Measurements from ENCODE around the gene NUTF2.

NUTF2 gene

GRCh38 chr16:67820608-67821259 is 26.0 kb upstream of the NUTF2 start:
- DNase-seq (ENCODE audit: low spot score), result no peak
- TF ChIP-seq CTCF (IDR thresholded peaks at IDR 0.05; ENCODE audit: extremely low read depth, insufficient read depth, missing control alignments), result no peak
- in situ Hi-C loops (cut with MboI; ENCODE audit: low pct_unique_long_range_greater_than_20kb, low sequenced_read_pairs, unreplicated experiment), result no loop called here

DNA sequence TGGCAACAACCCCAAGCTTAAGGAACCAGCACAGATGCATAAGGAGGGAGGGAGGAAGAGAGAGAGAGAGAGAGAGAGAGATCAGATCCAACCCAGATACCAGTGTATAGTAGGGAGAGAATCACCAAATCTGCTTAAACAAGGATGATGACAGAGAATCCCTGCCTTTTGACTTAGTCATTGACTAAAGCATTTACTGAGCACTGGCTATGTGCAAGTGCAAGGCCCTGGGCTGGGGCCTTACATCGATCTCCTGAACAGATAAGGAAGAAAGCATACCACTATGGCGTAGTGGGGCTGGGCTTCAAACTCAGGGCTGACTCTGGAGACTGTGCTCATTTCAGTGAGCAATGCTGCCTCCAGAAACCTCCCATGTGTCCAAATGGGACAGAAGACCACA is 24.2 kb upstream of the NUTF2 start:
- no peak for DNase-seq (ENCODE audit: low spot score)
- in situ Hi-C loops (cut with MboI; ENCODE audit: low pct_unique_long_range_greater_than_20kb, low sequenced_read_pairs, unreplicated experiment), result no loop called here
- TF ChIP-seq CTCF (IDR thresholded peaks at IDR 0.05; ENCODE audit: extremely low read depth, insufficient read depth, missing control alignments), result no peak

DNA sequence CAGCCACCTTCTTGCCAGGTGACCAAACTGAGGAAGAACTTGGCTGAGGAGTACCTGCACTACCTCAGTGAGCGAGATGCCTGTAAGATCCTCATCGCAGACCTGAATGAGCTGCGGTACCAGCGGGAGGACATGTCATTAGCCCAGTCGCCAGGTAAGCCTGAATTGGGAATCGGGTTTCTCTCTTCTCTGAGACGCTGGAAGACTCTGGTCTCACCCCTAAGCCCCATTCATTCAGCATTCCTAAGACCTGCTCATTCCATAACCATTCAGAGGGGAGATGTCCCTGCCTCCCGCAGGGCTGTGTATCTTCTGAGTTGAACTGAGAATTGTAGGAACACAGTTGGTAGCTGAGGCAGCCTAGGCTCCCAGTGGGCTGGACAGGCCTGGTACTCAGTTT is 21.6 kb upstream of the NUTF2 start:
- TF ChIP-seq CTCF (IDR thresholded peaks at IDR 0.05; ENCODE audit: extremely low read depth, insufficient read depth, missing control alignments), result no peak
- in situ Hi-C loops (cut with MboI; ENCODE audit: low pct_unique_long_range_greater_than_20kb, low sequenced_read_pairs, unreplicated experiment), result no loop called here
- no peak for DNase-seq (ENCODE audit: low spot score)

DNA sequence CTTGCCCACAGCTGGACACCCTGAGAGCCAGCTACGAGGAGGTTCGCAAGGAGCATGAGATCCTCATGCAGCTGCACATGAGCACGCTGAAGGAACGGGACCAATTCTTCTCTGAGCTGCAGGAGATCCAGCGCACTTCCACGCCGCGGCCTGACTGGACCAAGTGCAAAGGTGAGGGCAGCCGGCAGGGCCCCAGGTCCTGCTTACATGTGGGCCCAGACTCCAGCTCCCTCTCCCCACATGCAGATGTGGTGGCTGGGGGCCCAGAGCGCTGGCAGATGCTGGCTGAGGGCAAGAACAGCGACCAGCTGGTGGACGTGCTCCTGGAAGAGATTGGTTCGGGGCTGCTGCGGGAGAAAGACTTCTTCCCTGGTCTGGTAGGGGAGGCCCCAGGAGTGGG is 20.8 kb upstream of the NUTF2 start:
- in situ Hi-C loops (cut with MboI; ENCODE audit: low pct_unique_long_range_greater_than_20kb, low sequenced_read_pairs, unreplicated experiment), result no loop called here
- no peak for DNase-seq (ENCODE audit: low spot score)
- TF ChIP-seq CTCF (IDR thresholded peaks at IDR 0.05; ENCODE audit: extremely low read depth, insufficient read depth, missing control alignments), result no peak

- in situ Hi-C loops (cut with MboI; ENCODE audit: low pct_unique_long_range_greater_than_20kb, low sequenced_read_pairs, unreplicated experiment), result no loop called here
- no peak for DNase-seq (ENCODE audit: low spot score)
- TF ChIP-seq CTCF (IDR thresholded peaks at IDR 0.05; ENCODE audit: extremely low read depth, insufficient read depth, missing control alignments), result no peak
These were observed 18.1 kb upstream of the NUTF2 start for GRCh38 chr16:67828651-67829050.

- DNase-seq (ENCODE audit: low spot score), result no peak
- TF ChIP-seq CTCF (IDR thresholded peaks at IDR 0.05; ENCODE audit: extremely low read depth, insufficient read depth, missing control alignments), result no peak
- in situ Hi-C loops (cut with MboI; ENCODE audit: low pct_unique_long_range_greater_than_20kb, low sequenced_read_pairs, unreplicated experiment), result no loop called here
These were observed 13.7 kb upstream of the NUTF2 start for GRCh38 chr16:67833030-67833414.

Measured in GM13977 (cell line).